Esophagus muscularis mucosa (tissue), 4 donors: ENCODE measurements around the gene PLEKHM3.

Experiments used
- CTCF ChIP-seq, 3 experiments: fragments of 200-600 bp in 2 of 3; fragments of 450-650 bp in 1 of 3; sonication (generic) in 2 of 3; IDR thresholded peaks; one replicate each; pipeline ENCODE4 v1.5.1; 2017 to 2019; ENCODE audit warnings: antibody characterized with exemption in 3 of 3, mild to moderate bottlenecking in 2 of 3, moderate library complexity in 1 of 3
- EP300 ChIP-seq: sonication (generic); formaldehyde crosslinking; IDR thresholded peaks from one replicate; pipeline ENCODE4 v1.6.1; 2017; ENCODE audit warnings: antibody characterized with exemption
- POLR2A ChIP-seq: fragments of 450-650 bp; IDR thresholded peaks from one replicate; pipeline ENCODE4 v1.6.1; 2017; ENCODE audit warnings: antibody characterized with exemption, moderate library complexity, mild to moderate bottlenecking, low read depth
- POLR2AphosphoS5 ChIP-seq, 2 donors: sonication (generic); formaldehyde crosslinking; IDR thresholded peaks; one replicate each; pipeline ENCODE4 v1.6.1; 2017; ENCODE audit warnings: antibody characterized with exemption in 2 of 2

- no peak for TF ChIP-seq CTCF (IDR thresholded peaks at IDR 0.05)
- TF ChIP-seq POLR2A: no peak
- no peak for TF ChIP-seq POLR2AphosphoS5 (IDR thresholded peaks at IDR 0.05)
- TF ChIP-seq EP300: no peak
Measured at GRCh38 chr2:207970826-207971180, 54.5 kb downstream of the PLEKHM3 start.
